NCI-H2081 treated with DMSO at 0.1 percent for 48 hours (cell line): Measurements from ENCODE around the gene FBXO48.

Experiments
- DNase-seq: peaks from one replicate; lab custom pipeline; 2025; lab: John Stamatoyannopoulos, UW

The FBXO48 gene

GRCh38 chr2:68435615-68436014 lies 31.5 kb downstream of the FBXO48 start:
- no peak for DNase-seq

DNA sequence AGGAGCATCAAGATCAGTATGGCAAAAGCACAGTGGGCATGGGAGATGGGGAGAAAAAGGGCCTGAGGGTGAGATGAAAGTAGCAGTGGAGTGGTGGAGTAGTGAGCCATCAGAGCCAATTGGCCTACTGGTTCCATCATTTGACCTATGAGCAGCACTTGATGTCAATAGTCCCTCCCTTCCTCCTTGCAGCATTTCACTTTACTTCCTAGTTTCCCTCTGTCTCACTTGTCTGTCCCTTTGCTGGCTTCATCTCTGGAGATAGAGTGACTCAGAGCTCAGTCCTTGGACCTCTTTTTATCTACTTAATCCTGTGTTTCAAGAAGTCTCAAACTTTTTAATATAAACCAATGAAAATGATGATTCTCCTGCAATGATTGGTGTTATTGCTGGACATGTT lies 32.1 kb downstream of the FBXO48 start:
- DNase-seq, result no peak

DNA sequence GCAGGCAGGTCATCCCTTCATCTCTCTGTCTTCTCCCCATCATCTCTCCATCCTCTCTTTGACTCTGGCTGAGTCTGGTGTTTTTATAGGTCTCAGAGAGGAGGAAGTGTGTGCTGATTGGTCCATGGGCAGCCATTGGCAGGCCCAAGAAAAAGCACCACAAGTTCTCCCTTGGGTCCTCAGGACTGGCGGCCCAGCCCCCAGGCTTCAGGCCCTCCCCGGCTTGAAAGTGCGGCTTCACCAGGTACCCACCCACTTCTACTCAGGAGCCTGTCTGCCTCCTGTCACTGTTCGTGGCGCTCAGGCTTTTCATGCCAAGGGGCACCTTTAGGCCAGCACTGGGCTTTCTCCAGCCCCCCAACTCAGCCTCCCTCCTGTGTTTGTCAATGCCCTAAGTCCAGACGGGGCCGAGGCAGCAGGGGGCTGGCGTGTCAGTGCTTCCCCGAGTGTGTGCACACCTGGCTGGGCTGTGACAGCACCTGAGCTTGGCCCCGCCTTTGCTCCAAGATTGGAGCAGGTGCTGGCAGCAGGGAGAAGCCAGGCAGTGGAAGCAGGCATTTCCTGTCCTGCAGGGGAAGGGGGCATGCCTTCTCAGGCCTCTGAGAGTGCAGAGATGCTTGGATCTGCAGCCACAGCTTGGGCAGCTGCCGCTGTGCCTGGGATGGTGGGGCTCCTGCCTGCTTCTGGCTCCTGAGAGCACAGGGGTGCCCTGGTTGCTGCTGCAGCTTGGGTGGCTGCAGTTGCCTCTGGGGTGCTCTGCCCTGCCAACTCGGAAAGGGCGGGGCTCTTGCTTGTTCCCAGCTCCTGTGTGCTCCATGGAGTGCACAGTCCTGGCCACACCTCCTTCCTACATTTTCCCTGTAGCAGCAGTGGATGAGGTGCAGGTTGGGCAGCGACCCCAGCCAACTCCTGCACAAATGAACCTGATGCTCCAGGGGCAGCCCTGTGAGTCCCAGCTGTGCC lies 34.1 kb downstream of the FBXO48 start:
- no peak for DNase-seq

GRCh38 chr2:68431316-68431972 lies 35.6 kb downstream of the FBXO48 start:
- DNase-seq, result no peak

GRCh38 chr2:68429311-68429826 lies 37.7 kb downstream of the FBXO48 start:
- no peak for DNase-seq

- no peak for DNase-seq
Observed at GRCh38 chr2:68428746-68429145, 38.3 kb downstream of the FBXO48 start.

DNA sequence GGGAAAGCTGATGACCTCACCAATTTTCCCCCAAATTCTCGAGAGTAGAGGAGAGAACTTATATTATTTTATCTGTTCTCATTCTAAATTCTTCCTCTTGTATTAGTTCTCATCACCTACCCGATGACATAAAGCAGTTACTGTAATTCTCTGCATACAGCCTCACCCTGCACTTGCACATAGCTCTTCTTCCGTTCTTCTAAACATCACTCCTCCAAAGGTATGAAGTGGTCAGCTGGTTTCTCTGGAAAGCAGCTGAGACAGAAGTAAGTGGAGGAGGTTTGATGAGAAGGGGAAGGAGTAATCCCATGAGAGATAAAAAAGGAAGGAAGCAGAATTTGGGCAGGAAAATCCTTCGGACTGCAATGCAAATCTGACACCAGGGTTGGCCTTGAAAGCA lies 39.0 kb downstream of the FBXO48 start:
- no peak for DNase-seq

DNA sequence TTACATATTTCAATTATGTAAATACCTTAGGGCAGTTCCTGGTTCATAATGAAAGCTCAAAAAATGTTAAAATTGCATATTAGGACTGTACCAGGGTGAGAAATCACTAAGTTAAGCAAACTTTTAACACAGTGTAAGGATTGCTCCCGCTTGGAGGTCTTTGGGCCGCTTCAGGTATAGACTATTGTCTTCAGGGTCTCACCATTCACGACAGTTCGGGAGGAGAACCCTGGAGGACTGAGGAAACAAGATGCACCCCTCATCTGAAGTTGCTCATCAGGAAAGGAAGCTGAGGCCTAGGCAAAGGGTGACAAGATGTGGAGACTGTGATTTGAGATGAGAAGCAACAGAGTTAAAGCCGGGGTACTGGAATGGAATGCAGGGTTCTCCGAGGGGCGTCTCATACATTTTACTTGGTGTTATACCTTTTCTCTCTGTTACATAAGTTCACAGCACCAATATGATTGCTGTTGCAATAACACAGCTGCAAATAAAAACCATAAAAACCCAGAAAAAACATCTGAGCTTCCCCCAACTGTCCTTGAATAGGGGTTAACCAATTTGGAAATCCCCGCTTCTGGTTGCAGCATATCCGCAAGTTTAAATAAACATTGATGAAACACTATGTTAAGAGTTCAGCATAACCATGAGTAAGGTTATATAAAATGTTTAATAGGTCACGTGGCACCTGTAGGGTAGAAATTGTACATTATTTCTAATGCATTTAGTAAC lies 40.1 kb downstream of the FBXO48 start:
- DNase-seq, result no peak

DNA sequence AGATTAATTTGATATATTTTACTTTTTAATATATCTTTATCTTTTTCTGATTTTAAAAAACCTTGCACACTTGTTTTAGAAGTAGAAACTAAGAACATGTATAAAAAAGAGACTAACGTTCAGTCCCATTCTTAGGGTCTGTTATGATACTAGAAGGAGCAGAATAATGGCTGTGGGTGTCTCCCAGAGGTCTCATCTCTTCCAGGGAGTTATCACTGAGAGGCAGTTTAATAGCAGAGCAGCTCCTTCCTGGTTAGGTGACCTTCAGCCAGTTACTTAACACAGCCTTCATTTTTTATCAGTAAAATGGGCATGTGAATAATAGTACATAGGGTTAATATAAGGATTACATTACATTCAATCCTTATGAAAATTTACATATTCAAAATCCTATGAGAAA lies 40.6 kb downstream of the FBXO48 start:
- DNase-seq, result no peak

GRCh38 chr2:68425503-68425902 lies 41.6 kb downstream of the FBXO48 start:
- no peak for DNase-seq

GRCh38 chr2:68423966-68424650 lies 43.0 kb downstream of the FBXO48 start:
- no peak for DNase-seq

DNA sequence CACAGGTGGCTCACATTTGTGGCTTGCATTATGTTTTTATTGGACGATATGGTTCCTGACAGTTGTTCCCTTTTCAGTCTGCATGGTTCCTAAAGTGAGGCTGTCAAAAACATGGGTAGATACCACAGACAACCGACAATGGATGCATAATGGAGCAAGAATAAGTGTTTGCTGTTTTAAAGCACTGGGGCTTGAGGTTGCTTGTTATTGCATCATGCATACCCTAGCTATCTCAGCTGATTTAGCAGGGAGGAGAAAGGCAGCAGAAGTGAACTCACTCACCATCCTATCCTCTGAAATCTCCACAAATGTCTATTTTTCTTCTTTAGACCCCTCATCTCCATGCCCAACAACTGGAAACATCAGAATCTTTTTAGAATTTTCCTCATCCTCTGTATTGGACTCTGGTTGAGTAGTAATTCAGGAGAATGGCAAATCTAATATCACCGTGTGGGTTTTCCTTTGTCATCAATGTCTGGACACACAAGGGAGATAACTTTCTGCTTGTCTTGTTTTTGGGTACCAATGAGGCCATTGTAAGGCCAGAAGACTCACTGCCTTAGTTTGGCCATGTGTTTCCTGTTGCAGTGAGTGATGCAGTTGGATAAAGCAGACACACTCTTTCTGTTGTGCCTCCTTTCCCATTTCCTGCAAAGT lies 46.7 kb downstream of the FBXO48 start:
- no peak for DNase-seq

GRCh38 chr2:68418855-68419254 lies 48.2 kb downstream of the FBXO48 start:
- DNase-seq, result no peak

GRCh38 chr2:68418419-68418818 lies 48.7 kb downstream of the FBXO48 start:
- DNase-seq, result no peak

GRCh38 chr2:68417926-68418325 lies 49.2 kb downstream of the FBXO48 start:
- no peak for DNase-seq

DNA sequence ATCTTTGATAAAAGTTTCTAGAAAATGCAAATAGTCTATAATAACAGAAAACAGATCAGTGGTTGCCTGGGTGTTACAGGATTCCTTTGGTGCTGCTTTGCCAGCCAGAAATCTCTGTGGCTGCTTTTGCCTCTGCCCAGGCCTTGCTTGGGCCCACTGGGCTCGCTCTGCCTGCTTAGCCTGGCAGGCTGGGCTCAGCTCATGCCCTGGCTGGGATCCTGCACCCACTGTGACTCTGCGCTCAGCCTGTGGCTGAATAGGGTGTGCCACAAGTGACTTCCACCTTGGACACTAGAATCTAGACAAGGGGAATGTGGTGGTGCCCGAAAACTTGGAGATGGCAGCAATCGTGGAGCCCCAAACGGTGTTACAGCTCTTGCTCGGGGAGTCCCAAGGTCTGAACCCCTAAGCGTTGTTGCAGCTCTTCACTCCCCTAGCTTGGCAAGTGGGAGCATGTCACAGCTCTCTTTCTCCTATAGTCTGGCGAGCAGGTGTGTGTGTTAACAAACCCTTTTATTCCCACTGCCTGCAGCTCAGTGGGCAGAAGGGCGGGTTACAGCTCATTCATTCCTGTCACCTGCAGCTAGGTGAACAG lies 50.9 kb downstream of the FBXO48 start:
- no peak for DNase-seq

- no peak for DNase-seq
Observed at GRCh38 chr2:68415521-68415920, 51.6 kb downstream of the FBXO48 start.

DNA sequence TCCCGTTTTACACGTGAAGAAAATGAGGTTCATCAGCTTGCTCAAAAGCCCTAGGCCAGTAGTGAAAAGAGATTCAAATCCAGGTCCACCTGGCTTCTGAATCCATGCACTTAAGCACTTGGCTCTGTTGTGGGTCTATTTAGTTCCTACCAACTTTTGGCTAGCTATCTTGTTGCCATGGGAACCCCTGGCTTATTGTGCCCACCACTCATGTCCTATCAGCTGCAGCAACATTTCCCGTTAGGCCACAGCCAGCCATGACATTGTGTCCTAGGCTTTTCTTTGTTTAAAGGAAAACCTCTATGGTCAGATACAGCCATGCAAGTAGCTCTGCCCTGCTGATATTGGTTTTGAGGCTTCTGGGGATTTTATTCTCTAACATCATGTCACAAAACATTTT lies 52.2 kb downstream of the FBXO48 start:
- DNase-seq, result no peak

DNA sequence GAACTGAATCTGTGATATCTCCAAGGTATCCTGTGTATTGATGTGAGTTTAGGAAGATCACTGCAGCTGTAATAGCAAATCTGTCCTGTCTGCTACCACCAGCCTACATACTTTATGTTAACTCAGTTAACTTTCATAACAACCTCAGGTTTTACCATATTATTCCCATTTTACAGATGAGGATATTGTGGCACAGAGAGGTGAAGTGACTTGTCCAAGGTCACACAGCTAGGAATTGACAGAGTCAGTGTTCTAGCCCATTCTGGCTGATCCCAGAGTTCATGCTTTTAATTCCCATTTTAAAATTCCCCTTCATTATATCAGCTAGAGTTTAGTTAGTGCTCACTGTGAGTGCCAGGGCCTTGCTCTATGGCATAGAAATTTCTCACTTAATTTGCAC lies 52.6 kb downstream of the FBXO48 start:
- no peak for DNase-seq

DNA sequence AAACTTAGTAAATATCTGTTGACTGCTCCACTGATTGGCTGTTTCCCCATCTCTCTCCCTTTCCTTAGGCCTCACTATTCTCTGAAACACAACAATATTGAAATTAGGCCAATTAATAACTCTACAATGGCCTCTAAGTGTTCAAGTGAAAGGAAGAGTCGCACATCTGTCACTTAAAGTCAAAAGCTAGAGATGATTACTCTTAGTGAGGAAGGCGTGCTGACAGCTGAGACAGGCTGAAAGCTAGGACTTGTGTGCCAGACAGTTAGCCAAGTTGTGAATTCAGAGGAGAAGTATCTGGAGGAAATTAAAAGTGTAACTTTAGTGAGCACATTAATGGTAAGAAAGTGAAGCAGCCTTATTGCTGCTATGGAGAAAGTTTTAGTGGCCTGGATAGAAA lies 53.6 kb downstream of the FBXO48 start:
- no peak for DNase-seq
